Glutamatergic neuron (in vitro differentiated cells): ENCODE results near the gene FOXQ1. TPM values are rescaled to one million over a fixed set of nuclear protein-coding genes. Genes with fewer than 3 reads are reported as not detected.
A peak's percentile ranks its signal among the peaks of the same experiment; 100 is the strongest.

Experiments used
- DNase-seq: peaks from one replicate; pipeline ENCODE4 v3.0.0; 2022
- H3K27ac Mint-ChIP-seq: one replicate; pipeline ENCODE4 v1.8.0; 2020; ENCODE audit warnings: mild to moderate bottlenecking, mixed read lengths, inconsistent platforms; ENCODE audit not compliant: unreplicated experiment
- H3K27me3 Mint-ChIP-seq: one replicate; pipeline ENCODE4 v1.8.0; 2020; ENCODE audit warnings: mild to moderate bottlenecking, moderate library complexity, mixed read lengths, inconsistent platforms; ENCODE audit not compliant: unreplicated experiment
- H3K36me3 Mint-ChIP-seq: one replicate; pipeline ENCODE4 v1.8.0; 2020; ENCODE audit warnings: mild to moderate bottlenecking, mixed read lengths, inconsistent platforms; ENCODE audit not compliant: unreplicated experiment
- H3K4me1 Mint-ChIP-seq: one replicate; pipeline ENCODE4 v1.8.0; 2020; ENCODE audit warnings: mild to moderate bottlenecking, low read depth, mixed read lengths, inconsistent platforms; ENCODE audit not compliant: unreplicated experiment
- H3K4me3 Mint-ChIP-seq: one replicate; pipeline ENCODE4 v1.8.0; 2020; ENCODE audit warnings: mild to moderate bottlenecking, mixed read lengths, inconsistent platforms; ENCODE audit not compliant: unreplicated experiment
- H3K9me3 Mint-ChIP-seq: one replicate; pipeline ENCODE4 v1.8.0; 2020; ENCODE audit warnings: mild to moderate bottlenecking, moderate library complexity, mixed read lengths, inconsistent platforms; ENCODE audit not compliant: unreplicated experiment
- total RNA-seq: library from RNA; stranded (reverse); fragmentation: NEBNext Ultra II Directional; extraction: Animal tissue kit (Norgen Biotek cat#: 25700); gene quantifications from one replicate; pipeline ENCODE4 v1.2.1, GENCODE V29; 2021; ENCODE audit not compliant: unreplicated experiment
- TF ChIP-seq, protein P1 (sequence below): fragments of 200-600 bp; sonication (generic); IDR thresholded peaks from one replicate; pipeline ENCODE4 v1.5.0; 2021; ENCODE audit not compliant: partially characterized antibody, unreplicated experiment

The FOXQ1 gene
- total RNA-seq, 1 donor from 2014 or later, result 1.9 TPM

DNA sequence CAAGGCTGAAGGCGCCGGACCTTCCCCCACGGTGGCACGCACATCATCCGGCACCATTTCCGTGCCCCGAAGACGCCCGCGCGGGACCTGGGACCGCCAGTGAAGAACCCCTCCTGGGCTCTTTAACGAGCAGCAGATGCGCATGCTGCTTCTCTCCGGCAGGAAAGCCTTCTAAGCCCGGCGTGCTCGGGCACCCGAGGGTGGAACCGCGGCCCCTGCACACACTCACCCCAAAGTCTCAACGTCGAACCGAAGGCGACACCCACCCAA lies 240 bp downstream of the FOXQ1 start:
- H3K27ac Mint-ChIP-seq, result peak overlapping the region; percentile 52

DNA sequence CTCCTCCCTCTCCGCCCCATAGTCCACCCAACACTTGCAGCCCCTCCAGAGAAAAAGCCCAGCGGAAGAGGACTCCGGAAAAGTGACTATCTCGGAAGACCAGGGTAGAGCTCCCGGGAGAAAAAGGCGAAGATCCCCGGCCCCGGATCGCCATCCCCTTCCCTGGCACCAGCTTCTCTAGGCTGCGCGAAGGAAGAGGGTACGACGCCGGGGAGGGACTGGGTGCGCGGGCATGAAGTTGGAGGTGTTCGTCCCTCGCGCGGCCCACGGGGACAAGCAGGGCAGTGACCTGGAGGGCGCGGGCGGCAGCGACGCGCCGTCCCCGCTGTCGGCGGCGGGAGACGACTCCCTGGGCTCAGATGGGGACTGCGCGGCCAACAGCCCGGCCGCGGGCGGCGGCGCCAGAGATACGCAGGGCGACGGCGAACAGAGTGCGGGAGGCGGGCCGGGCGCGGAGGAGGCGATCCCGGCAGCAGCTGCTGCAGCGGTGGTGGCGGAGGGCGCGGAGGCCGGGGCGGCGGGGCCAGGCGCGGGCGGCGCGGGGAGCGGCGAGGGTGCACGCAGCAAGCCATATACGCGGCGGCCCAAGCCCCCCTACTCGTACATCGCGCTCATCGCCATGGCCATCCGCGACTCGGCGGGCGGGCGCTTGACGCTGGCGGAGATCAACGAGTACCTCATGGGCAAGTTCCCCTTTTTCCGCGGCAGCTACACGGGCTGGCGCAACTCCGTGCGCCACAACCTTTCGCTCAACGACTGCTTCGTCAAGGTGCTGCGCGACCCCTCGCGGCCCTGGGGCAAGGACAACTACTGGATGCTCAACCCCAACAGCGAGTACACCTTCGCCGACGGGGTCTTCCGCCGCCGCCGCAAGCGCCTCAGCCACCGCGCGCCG lies 822 bp downstream of the FOXQ1 start:
- peak; percentile 57 for DNase-seq
- peak overlapping the region; percentile 52 for H3K27ac Mint-ChIP-seq
- TF ChIP-seq, protein P1, sequence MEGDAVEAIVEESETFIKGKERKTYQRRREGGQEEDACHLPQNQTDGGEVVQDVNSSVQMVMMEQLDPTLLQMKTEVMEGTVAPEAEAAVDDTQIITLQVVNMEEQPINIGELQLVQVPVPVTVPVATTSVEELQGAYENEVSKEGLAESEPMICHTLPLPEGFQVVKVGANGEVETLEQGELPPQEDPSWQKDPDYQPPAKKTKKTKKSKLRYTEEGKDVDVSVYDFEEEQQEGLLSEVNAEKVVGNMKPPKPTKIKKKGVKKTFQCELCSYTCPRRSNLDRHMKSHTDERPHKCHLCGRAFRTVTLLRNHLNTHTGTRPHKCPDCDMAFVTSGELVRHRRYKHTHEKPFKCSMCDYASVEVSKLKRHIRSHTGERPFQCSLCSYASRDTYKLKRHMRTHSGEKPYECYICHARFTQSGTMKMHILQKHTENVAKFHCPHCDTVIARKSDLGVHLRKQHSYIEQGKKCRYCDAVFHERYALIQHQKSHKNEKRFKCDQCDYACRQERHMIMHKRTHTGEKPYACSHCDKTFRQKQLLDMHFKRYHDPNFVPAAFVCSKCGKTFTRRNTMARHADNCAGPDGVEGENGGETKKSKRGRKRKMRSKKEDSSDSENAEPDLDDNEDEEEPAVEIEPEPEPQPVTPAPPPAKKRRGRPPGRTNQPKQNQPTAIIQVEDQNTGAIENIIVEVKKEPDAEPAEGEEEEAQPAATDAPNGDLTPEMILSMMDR, result no peak
- H3K36me3 Mint-ChIP-seq, result peaks cover 4% of the 10 kb centered on the region
- peaks cover 30% of the 10 kb centered on the region for H3K27me3 Mint-ChIP-seq
- H3K4me3 Mint-ChIP-seq, result peak overlapping the region; percentile 87
- H3K4me1 Mint-ChIP-seq, result peaks cover 13% of the 10 kb centered on the region
- H3K9me3 Mint-ChIP-seq, result peaks cover 6% of the 10 kb centered on the region

More for the DNA sequence above, 240 bp downstream of the FOXQ1 start:
- TF ChIP-seq, protein P1, result no peak
- H3K36me3 Mint-ChIP-seq, result peaks cover 4% of the 10 kb centered on the region
- H3K4me1 Mint-ChIP-seq, result peaks cover 13% of the 10 kb centered on the region
- DNase-seq, result no peak
- H3K9me3 Mint-ChIP-seq, result peaks cover 6% of the 10 kb centered on the region
- H3K27me3 Mint-ChIP-seq, result peaks cover 30% of the 10 kb centered on the region
- peak overlapping the region; percentile 87 for H3K4me3 Mint-ChIP-seq

DNA sequence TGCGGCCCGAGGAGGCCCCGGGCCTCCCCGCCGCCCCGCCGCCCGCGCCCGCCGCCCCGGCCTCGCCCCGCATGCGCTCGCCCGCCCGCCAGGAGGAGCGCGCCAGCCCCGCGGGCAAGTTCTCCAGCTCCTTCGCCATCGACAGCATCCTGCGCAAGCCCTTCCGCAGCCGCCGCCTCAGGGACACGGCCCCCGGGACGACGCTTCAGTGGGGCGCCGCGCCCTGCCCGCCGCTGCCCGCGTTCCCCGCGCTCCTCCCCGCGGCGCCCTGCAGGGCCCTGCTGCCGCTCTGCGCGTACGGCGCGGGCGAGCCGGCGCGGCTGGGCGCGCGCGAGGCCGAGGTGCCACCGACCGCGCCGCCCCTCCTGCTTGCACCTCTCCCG lies 1.5 kb downstream of the FOXQ1 start:
- peaks cover 13% of the 10 kb centered on the region for H3K4me1 Mint-ChIP-seq
- H3K27me3 Mint-ChIP-seq, result peaks cover 30% of the 10 kb centered on the region
- peak; percentile 51 for DNase-seq
- H3K36me3 Mint-ChIP-seq, result peaks cover 10% of the 10 kb centered on the region
- no peak overlapping the region for H3K4me3 Mint-ChIP-seq
- TF ChIP-seq, protein P1, result no peak
- peaks cover 6% of the 10 kb centered on the region for H3K9me3 Mint-ChIP-seq
- no peak overlapping the region for H3K27ac Mint-ChIP-seq

DNA sequence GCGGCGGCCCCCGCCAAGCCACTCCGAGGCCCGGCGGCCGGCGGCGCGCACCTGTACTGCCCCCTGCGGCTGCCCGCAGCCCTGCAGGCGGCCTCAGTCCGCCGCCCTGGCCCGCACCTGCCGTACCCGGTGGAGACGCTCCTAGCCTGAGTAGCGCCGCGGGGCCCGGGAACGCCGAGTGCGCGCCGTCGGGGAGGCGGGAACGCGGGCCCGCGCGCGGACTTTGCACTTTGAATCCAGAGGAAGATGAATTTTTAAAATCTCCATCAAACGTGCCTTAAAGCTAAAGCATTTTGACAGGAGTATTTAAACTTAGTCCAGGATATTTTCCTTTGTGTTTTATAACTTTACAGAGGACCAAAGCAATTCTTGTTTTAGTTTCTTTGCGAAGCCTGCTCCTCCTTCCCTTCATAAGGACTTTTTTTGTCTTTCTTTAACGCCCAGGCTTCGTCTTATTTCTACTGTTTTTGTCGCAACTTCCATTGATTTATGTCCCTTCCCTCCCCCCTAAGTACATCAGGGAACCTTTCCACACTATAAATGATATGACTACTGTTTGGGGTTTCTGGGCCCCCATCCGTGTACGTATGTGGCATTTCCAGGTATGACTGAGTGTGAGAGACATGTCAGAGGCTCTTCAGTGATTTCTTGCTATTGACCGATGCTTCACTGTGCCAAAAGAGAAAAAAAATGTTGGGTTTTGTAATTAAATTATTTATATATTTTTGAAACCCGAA lies 2.0 kb downstream of the FOXQ1 start:
- peak overlapping the region; percentile 18 for H3K27ac Mint-ChIP-seq
- H3K4me1 Mint-ChIP-seq, result peaks cover 13% of the 10 kb centered on the region
- H3K27me3 Mint-ChIP-seq, result peaks cover 30% of the 10 kb centered on the region
- H3K9me3 Mint-ChIP-seq, result peaks cover 6% of the 10 kb centered on the region
- DNase-seq, result peak; percentile 75
- peaks cover 10% of the 10 kb centered on the region for H3K36me3 Mint-ChIP-seq
- H3K4me3 Mint-ChIP-seq, result peak overlapping the region; percentile 85
- TF ChIP-seq, protein P1, result peak; percentile 72

DNA sequence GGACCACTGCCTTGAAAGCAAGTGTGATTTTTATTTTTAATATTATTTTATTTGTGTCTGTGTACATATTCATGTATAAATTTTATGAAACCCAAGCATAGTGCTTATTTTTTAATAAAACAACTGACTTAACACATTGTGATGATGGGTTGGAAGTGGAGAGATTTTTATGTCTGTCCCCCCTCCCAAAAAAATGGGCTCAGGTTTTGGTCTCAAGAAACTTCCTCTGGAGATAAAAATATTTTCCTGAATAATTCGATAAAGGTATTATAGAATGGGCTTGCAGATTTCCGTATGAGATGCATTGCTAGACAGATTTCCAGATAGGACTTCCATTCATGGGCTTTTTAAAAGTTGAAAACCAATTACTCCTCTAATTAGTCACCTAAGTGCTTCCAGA lies 2.7 kb downstream of the FOXQ1 start:
- H3K9me3 Mint-ChIP-seq, result peaks cover 6% of the 10 kb centered on the region
- H3K27me3 Mint-ChIP-seq, result peaks cover 30% of the 10 kb centered on the region
- peaks cover 13% of the 10 kb centered on the region for H3K4me1 Mint-ChIP-seq
- no peak for DNase-seq
- TF ChIP-seq, protein P1, result no peak
- H3K4me3 Mint-ChIP-seq, result no peak overlapping the region
- H3K36me3 Mint-ChIP-seq, result peaks cover 10% of the 10 kb centered on the region
- H3K27ac Mint-ChIP-seq, result no peak overlapping the region
